Activated CD8-positive, alpha-beta T cell treated with anti-CD3 and anti-CD28 coated beads for 36 hours (primary cell): ENCODE results near the gene CPD. TPM values are rescaled to one million over a fixed set of nuclear protein-coding genes. Genes with fewer than 3 reads are reported as not detected.
"Not testable (repeated sequence)": the region's sequence is repeated elsewhere in the genome, so short reads cannot be mapped to it uniquely, and the experiment has no call there.

Experiments used
- ATAC-seq: fragments of 200-7000 bp; cut with Tn5 transposase; one replicate; pipeline ENCODE4 v1.10.0; 2021; ENCODE audit warnings: mild to moderate bottlenecking, moderate library complexity
- CTCF ChIA-PET: fragments of 350-600 bp; sonication (Branson Sonifier 250); formaldehyde crosslinking; loops from one replicate; lab custom pipeline; 2021; ENCODE audit warnings: antibody characterized with exemption; lab: Charles Lee
- POLR2A ChIA-PET: fragments of 350-600 bp; sonication (Branson Sonifier 250); formaldehyde crosslinking; loops from one replicate; lab custom pipeline; 2021; ENCODE audit warnings: antibody characterized with exemption; lab: Charles Lee
- DNase-seq: peaks from one replicate; pipeline ENCODE4 v3.0.0-alpha.2; 2020
- H3K27ac Mint-ChIP-seq: one replicate; pipeline ENCODE4 v1.8.0; 2021; ENCODE audit warnings: mild to moderate bottlenecking, mixed read lengths
- H3K27me3 Mint-ChIP-seq: one replicate; pipeline ENCODE4 v1.8.0; 2021; ENCODE audit warnings: mixed read lengths
- H3K36me3 Mint-ChIP-seq: one replicate; pipeline ENCODE4 v1.8.0; 2021; ENCODE audit warnings: low read depth, mixed read lengths
- H3K4me1 Mint-ChIP-seq: one replicate; pipeline ENCODE4 v1.8.0; 2021; ENCODE audit warnings: low read depth, mixed read lengths
- H3K4me3 Mint-ChIP-seq: one replicate; pipeline ENCODE4 v1.8.0; 2021; ENCODE audit warnings: mild to moderate bottlenecking, moderate library complexity, mixed read lengths
- H3K9me3 Mint-ChIP-seq: one replicate; pipeline ENCODE4 v1.8.0; 2021; ENCODE audit warnings: mixed read lengths
- CTCF ChIP-seq: fragments of 200-600 bp; IDR thresholded peaks from one replicate; pipeline ENCODE4 v1.8.0; 2022; ENCODE audit warnings: antibody characterized with exemption, mild to moderate bottlenecking
- intact Hi-C: fragments of 100-400 bp; cut with micrococcal nuclease; formaldehyde crosslinking; loops from one replicate; pipeline ENCODE4 v1.10.0; 2022
- total RNA-seq, 2 experiments: library from RNA; stranded (reverse); gene quantifications; one replicate each; pipeline ENCODE4 v1.2.3, GENCODE V29; 2021

The CPD gene
- total RNA-seq, 2 experiments from 2014 or later, result 25.9 to 26.8 TPM

GRCh38 chr17:30433514-30433913 lies 54.8 kb downstream of the CPD start:
- no peak overlapping the region for H3K27ac Mint-ChIP-seq
- no peak for DNase-seq
- H3K4me1 Mint-ChIP-seq, result peaks cover 22% of the 10 kb centered on the region
- CTCF ChIA-PET, result interaction anchor here (0.6 kb wide), 1 partner anchor 29 kb away, joined by 3 read pairs; no protein-coding TSS in a partner anchor
- H3K4me3 Mint-ChIP-seq, result no peak overlapping the region
- H3K27me3 Mint-ChIP-seq, result no peaks in the 10 kb centered on the region
- TF ChIP-seq CTCF, result no peak
- POLR2A ChIA-PET, result no interaction called here
- no peaks in the 10 kb centered on the region for H3K9me3 Mint-ChIP-seq
- intact Hi-C loops, result no loop called here
- peaks cover 31% of the 10 kb centered on the region for H3K36me3 Mint-ChIP-seq
- ATAC-seq, result no peak

DNA sequence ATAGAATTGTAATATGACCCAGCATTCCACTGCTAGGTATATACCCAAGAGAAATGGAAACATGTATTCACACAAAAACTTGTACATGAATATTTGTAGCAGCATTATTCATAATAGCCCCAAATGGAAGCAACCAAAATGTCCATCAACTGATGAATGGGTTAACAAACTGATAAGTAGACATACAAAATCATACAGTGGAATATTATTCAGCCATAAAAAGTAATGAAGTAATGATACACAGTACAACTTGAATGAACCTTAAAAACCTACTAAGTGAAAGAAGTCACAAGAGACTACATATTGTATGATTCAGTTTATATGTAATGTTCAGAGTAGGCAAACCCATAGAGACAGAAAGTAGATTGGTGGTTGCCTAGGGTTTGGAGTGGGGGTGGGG lies 58.0 kb downstream of the CPD start:
- Mint-ChIP-seq H3K9me3 (no peaks in the 10 kb centered on the region), H3K27me3 (no peaks in the 10 kb centered on the region), H3K4me1 (peaks cover 22% of the 10 kb centered on the region), H3K27ac (no peak overlapping the region), H3K36me3 (peaks cover 34% of the 10 kb centered on the region), H3K4me3 (no peak overlapping the region)
- CTCF ChIA-PET, result no interaction called here
- DNase-seq (no peak), ATAC-seq (no peak)
- no peak for TF ChIP-seq CTCF
- intact Hi-C loops, result no loop called here
- POLR2A ChIA-PET, result no interaction called here

GRCh38 chr17:30443721-30444120 lies 65.0 kb downstream of the CPD start:
- no peaks in the 10 kb centered on the region for H3K27me3 Mint-ChIP-seq
- CTCF ChIA-PET, result no interaction called here
- H3K27ac Mint-ChIP-seq, result no peak overlapping the region
- intact Hi-C loops, result no loop called here
- no peak for TF ChIP-seq CTCF
- peaks cover 28% of the 10 kb centered on the region for H3K36me3 Mint-ChIP-seq
- POLR2A ChIA-PET, result interaction anchor here (0.6 kb wide), 1 partner anchor 186 kb away, joined by 3 read pairs; no protein-coding TSS in a partner anchor
- H3K9me3 Mint-ChIP-seq, result no peaks in the 10 kb centered on the region
- peaks cover 2% of the 10 kb centered on the region for H3K4me1 Mint-ChIP-seq
- no peak overlapping the region for H3K4me3 Mint-ChIP-seq
- ATAC-seq, result no peak
- no peak for DNase-seq

DNA sequence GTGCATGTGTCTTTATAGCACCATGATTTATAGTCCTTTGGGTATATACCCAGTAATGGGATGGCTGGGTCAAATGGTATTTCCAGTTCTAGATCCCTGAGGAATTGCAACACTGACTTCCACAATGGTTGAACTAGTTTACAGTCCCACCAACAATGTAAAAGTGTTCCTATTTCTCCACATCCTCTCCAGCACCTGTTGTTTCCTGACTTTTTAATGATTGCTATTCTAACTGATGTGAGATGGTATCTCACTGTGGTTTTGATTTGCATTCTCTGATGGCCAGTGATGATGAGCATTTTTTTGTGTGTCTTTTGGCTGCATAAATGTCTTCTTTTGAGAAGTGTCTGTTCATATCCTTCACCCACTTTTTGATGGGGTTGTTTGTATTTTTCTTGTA lies 67.9 kb downstream of the CPD start:
- H3K27ac Mint-ChIP-seq, H3K4me1 Mint-ChIP-seq, H3K9me3 Mint-ChIP-seq, DNase-seq, CTCF ChIA-PET, H3K4me3 Mint-ChIP-seq, H3K27me3 Mint-ChIP-seq, POLR2A ChIA-PET, ATAC-seq, intact Hi-C loops: not testable (repeated sequence)
- peaks cover 31% of the 10 kb centered on the region for H3K36me3 Mint-ChIP-seq

DNA sequence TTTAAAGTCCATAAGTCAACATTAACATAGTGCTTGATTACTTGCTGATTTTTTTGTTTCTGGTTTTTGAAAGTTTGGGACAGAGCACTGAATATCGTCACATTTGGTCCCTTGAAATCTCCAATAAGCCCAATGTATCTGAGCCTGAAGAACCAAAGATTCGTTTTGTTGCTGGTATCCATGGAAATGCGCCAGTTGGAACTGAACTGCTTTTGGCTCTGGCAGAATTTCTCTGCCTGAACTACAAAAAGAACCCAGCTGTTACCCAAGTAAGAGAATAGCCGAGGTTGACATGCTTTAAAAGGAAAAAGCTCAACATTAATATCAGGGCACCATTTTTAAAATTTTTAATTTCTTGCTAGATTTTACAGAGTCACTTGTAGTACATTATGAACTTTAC lies 70.8 kb downstream of the CPD start:
- intact Hi-C loops, result no loop called here
- CTCF ChIA-PET, result no interaction called here
- POLR2A ChIA-PET, result no interaction called here
- H3K4me1 Mint-ChIP-seq, result peaks cover 2% of the 10 kb centered on the region
- no peak overlapping the region for H3K27ac Mint-ChIP-seq
- H3K9me3 Mint-ChIP-seq, result no peaks in the 10 kb centered on the region
- ATAC-seq, result no peak
- no peak for DNase-seq
- no peak overlapping the region for H3K4me3 Mint-ChIP-seq
- no peak for TF ChIP-seq CTCF
- H3K27me3 Mint-ChIP-seq, result no peaks in the 10 kb centered on the region
- peaks cover 35% of the 10 kb centered on the region for H3K36me3 Mint-ChIP-seq
